Esophagus muscularis mucosa (tissue), 3 donors: Measurements from ENCODE around the gene EHBP1.

Experiments used
- CTCF ChIP-seq, 3 experiments: fragments of 200-600 bp in 2 of 3; fragments of 450-650 bp in 1 of 3; sonication (generic) in 2 of 3; IDR thresholded peaks; one replicate each; pipeline ENCODE4 v1.5.1; 2017 to 2019; ENCODE audit warnings: antibody characterized with exemption in 3 of 3, mild to moderate bottlenecking in 2 of 3, moderate library complexity in 1 of 3
- POLR2AphosphoS5 ChIP-seq, 2 donors: sonication (generic); formaldehyde crosslinking; IDR thresholded peaks; one replicate each; pipeline ENCODE4 v1.6.1; 2017; ENCODE audit warnings: antibody characterized with exemption in 2 of 2

DNA sequence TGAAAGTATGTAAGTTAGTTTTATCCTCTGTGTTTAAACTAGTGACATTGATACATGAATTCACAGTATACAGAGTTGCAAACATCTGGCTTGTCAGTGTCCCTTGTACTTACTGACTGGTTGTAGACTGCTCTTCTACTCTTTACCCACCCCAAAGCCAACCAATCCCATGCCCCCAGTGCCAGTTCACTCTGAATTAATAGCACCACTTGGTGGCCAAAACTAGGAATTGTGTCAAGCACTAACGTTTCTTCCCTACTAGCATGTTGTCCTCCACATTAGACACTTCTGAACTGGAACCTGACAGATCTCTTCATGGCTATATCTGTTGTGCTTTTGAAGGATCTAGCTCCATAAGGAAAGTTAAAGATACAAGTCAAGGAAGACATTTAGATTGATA lies 317.9 kb downstream of the EHBP1 start:
- TF ChIP-seq CTCF (IDR thresholded peaks at IDR 0.05) (peak in 1 of 3 experiments; percentile 11), POLR2AphosphoS5 (IDR thresholded peaks at IDR 0.05) (no peak)
